T-cell (primary cell): ENCODE data around the gene ADGRE1. TPM values are rescaled to one million over a fixed set of nuclear protein-coding genes. Genes with fewer than 3 reads are reported as not detected.

Source experiments
- ATAC-seq, 4 experiments: fragments of 200-7000 bp in 3 of 4; fragments of 150-1000 bp in 1 of 4; cut with Tn5 transposase; replicated peaks in 1 of 4; 1 replicate in 3 of 4; 2 replicates in 1 of 4; pipeline ENCODE4 v1.10.0; 2021; ENCODE audit warnings: moderate library complexity in 3 of 4, mild to moderate bottlenecking in 2 of 4, moderate number of reproducible peaks in 1 of 4
- CTCF ChIA-PET, 2 donors: fragments of 300-600 bp; sonication (Branson Sonifier 250); formaldehyde crosslinking; loops; one replicate each; lab custom pipeline; 2022; ENCODE audit warnings: antibody characterized with exemption in 2 of 2; lab: Charles Lee
- POLR2A ChIA-PET, 2 donors: fragments of 300-600 bp; sonication (Branson Sonifier 250); formaldehyde crosslinking; loops; one replicate each; lab custom pipeline; 2022; ENCODE audit warnings: antibody characterized with exemption in 2 of 2; lab: Charles Lee
- DNase-seq, 35 experiments: peaks; one replicate each; pipeline versions ENCODE4 v3.0.0 to v3.0.0-alpha.2; 2013 to 2023
- H3K27ac ChIP-seq: one replicate; pipeline ENCODE4 v1.5.1; 2013; ENCODE audit warnings: low read length
- H3K27me3 ChIP-seq, 2 experiments: replicated peaks in 1 of 2; 1 replicate in 1 of 2; 2 replicates in 1 of 2; pipeline versions ENCODE4 v1.6.1 to v1.7.0; 2013; ENCODE audit warnings: low read length in 1 of 2, mixed read lengths in 1 of 2; ENCODE audit not compliant: control insufficient read depth in 2 of 2, insufficient read depth in 2 of 2; ENCODE audit errors: extremely low read depth in 1 of 2
- H3K36me3 ChIP-seq, 2 donors: 1 replicate in 1 of 2; 2 replicates in 1 of 2; pipeline versions ENCODE4 v1.6.1 to v1.7.0; 2013; ENCODE audit warnings: low read length in 1 of 2; ENCODE audit not compliant: control insufficient read depth in 2 of 2, insufficient read depth in 1 of 2; ENCODE audit errors: extremely low read depth in 1 of 2
- H3K4me1 ChIP-seq, 2 experiments: 1 replicate in 1 of 2; 2 replicates in 1 of 2; pipeline versions ENCODE4 v1.6.1 to v1.7.0; 2013; ENCODE audit warnings: low read length in 2 of 2, mixed read lengths in 1 of 2; ENCODE audit not compliant: insufficient read depth in 2 of 2, control insufficient read depth in 1 of 2; ENCODE audit errors: extremely low read depth in 1 of 2
- H3K4me3 ChIP-seq, 2 donors: 1 replicate in 1 of 2; 2 replicates in 1 of 2; pipeline versions ENCODE4 v1.5.1 to v1.7.0; 2013; ENCODE audit warnings: mild to moderate bottlenecking in 2 of 2, low read length in 1 of 2, moderate library complexity in 1 of 2; ENCODE audit not compliant: control insufficient read depth in 1 of 2; ENCODE audit errors: extremely low read depth in 1 of 2
- H3K9me3 ChIP-seq: 2 replicates; pipeline ENCODE4 v1.7.0; 2013
- H3K27ac Mint-ChIP-seq, 2 donors: one replicate each; pipeline ENCODE4 v1.8.0; 2020 to 2021; ENCODE audit warnings: mild to moderate bottlenecking in 2 of 2, mixed read lengths in 2 of 2
- H3K27me3 Mint-ChIP-seq, 2 donors: one replicate each; pipeline ENCODE4 v1.8.0; 2021 to 2022; ENCODE audit warnings: mixed read lengths in 2 of 2
- H3K36me3 Mint-ChIP-seq: one replicate; pipeline ENCODE4 v1.8.0; 2021; ENCODE audit warnings: mixed read lengths
- H3K4me1 Mint-ChIP-seq, 3 donors: one replicate each; pipeline ENCODE4 v1.8.0; 2020 to 2022; ENCODE audit warnings: mixed read lengths in 3 of 3, mild to moderate bottlenecking in 1 of 3
- H3K4me3 Mint-ChIP-seq, 3 donors: one replicate each; pipeline ENCODE4 v1.8.0; 2020 to 2022; ENCODE audit warnings: mild to moderate bottlenecking in 3 of 3, mixed read lengths in 3 of 3, moderate library complexity in 3 of 3
- H3K9me3 Mint-ChIP-seq, 3 donors: one replicate each; pipeline ENCODE4 v1.8.0; 2020 to 2022; ENCODE audit warnings: mixed read lengths in 3 of 3
- WGBS: methylation state at CpG from one replicate; pipeline ENCODE4 v1.1.5; 2013; ENCODE audit warnings: missing lambda C conversion rate; ENCODE audit not compliant: insufficient coverage; 5-methylcytosine and 5-hydroxymethylcytosine counted together
- total RNA-seq, 35 experiments: library from RNA in 6 of 35; stranded (reverse) in 6 of 35; fragments of 120-200 nt in 1 of 35; gene quantifications; one replicate each; pipeline versions ENCODE4 v1.2.1 to v1.2.4 and lab custom pipeline; 2013 to 2026

The ADGRE1 gene
- total RNA-seq, 5 donors from 2014 or later (not counting 1 experiment from before 2014, with no cell fraction given) = 3.4 to 9.7 (median 3.7) TPM

DNA sequence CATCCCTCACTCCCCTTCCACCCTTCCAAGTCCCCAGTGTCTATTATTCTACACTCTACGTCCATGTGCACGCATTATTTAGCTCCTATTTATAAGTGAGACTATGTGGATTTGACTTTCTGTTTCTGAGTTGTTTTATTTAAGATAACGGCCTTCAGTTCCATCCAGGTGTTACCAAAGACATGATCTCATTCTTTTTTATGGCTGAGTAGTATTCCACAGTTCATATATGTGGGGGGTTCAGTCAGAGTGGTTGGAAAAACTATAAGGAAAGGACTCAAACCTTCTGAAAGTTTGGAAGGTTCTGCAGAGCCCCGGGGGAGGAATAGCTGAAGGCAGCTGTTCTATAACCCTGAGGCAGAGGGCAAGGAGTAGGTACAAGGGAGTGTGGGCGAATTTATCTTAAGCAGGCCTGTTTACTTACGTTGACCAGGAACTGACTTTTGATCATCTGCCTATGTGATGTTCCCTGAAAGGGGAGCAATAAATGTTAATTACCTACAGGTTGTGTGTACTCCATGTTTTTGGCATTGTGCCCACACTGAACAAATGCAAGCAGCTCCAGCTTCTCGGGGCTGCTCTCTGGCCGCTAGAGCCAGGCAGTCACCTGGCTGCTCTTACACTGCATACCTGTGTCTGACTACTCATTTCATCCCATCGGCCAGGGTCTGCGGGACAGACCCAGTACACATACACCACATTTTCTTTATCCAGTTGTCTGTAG, 13.5 kb upstream of the ADGRE1 start:
- peaks cover 5 to 35% (median 18%) of the 10 kb centered on the region in 3 donors for H3K4me1 Mint-ChIP-seq
- H3K9me3 ChIP-seq = no peaks in the 10 kb centered on the region

DNA sequence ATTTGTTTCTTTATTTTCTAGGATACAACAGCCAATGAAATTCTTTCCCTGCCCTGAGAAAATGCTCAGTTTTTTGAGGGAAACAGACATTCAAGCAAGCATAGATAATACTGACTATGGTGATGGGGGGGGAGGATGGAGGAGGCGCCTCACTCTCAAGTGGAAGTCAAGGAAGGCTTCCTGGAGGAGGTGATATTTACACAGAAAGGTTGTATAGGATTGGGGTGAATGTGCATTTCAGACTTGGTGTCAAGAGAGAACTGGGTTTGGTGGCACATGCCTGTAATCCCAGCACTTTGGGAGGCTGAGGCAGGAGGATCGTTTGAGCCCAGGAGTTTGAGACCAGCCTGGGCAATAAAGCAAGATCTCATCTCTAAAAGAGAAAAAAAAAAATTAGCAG, 12.2 kb upstream of the ADGRE1 start:
- ChIA-PET CTCF (interaction anchor here in 1 of 2 donors (0.6 kb wide), 1 partner anchor 29 kb away, joined by 3 read pairs; no protein-coding TSS in a partner anchor), POLR2A (no interaction called here)
- H3K4me1 Mint-ChIP-seq = peaks cover 0 to 28% (median 16%) of the 10 kb centered on the region in 3 donors
- H3K27me3 ChIP-seq = peaks cover 0 to 11% of the 10 kb centered on the region in 2 experiments
- DNase-seq = no peak
- no peak overlapping the region for H3K27ac Mint-ChIP-seq
- peaks cover 3% of the 10 kb centered on the region for H3K36me3 Mint-ChIP-seq
- peaks cover 0 to 7% of the 10 kb centered on the region in 2 experiments for H3K4me1 ChIP-seq
- WGBS = 90% methylated on average over 1 of the region's 2 CpGs
- no peaks in the 10 kb centered on the region for H3K9me3 ChIP-seq
- H3K27me3 Mint-ChIP-seq = no peaks in the 10 kb centered on the region
- H3K9me3 Mint-ChIP-seq = peaks cover 0 to 6% (median 0%) of the 10 kb centered on the region in 3 donors
- H3K4me3 ChIP-seq = no peak overlapping the region
- no peaks in the 10 kb centered on the region for H3K36me3 ChIP-seq
- H3K4me3 Mint-ChIP-seq = no peak overlapping the region
- no peak for ATAC-seq
- no peak overlapping the region for H3K27ac ChIP-seq

More for the DNA sequence above, 13.5 kb upstream of the ADGRE1 start:
- POLR2A ChIA-PET = no interaction called here
- Histone ChIP-seq H3K4me1 (peaks cover 0 to 7% of the 10 kb centered on the region in 2 experiments), H3K27ac (no peak overlapping the region), H3K4me3 (no peak overlapping the region), H3K36me3 (no peaks in the 10 kb centered on the region), H3K27me3 (peaks cover 0 to 10% of the 10 kb centered on the region in 2 experiments)
- peaks cover 0 to 6% (median 0%) of the 10 kb centered on the region in 3 donors for H3K9me3 Mint-ChIP-seq
- no peaks in the 10 kb centered on the region for H3K27me3 Mint-ChIP-seq
- CTCF ChIA-PET = no interaction called here
- no peak for DNase-seq
- 94% methylated on average over 4 of the region's 10 CpGs for WGBS
- H3K36me3 Mint-ChIP-seq = peaks cover 3% of the 10 kb centered on the region
- no peak overlapping the region for H3K27ac Mint-ChIP-seq
- no peak overlapping the region for H3K4me3 Mint-ChIP-seq
- ATAC-seq = no peak

DNA sequence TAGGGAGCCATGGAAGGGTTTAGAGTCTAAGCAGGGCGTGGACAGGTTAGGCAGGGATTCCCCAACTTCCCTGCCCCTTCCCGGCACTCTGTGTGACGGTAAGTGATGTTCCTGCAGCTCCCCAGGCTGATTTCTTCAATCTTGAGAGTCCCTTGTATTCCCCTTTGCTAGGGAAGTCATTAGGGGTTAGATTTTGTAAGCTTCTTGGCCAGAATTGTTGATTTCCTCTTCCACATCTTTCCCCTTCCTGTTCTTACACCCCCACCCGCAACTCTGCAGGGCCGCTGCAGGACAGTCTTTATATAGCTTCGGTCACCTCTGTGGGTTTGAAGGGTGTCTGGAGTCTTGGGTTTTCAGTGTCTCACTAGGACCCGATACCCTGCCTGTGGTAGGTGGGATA, 10.6 kb upstream of the ADGRE1 start:
- no peaks in the 10 kb centered on the region for H3K9me3 ChIP-seq
- peaks cover 0 to 7% of the 10 kb centered on the region in 2 experiments for H3K4me1 ChIP-seq
- ChIA-PET POLR2A (no interaction called here), CTCF (no interaction called here)
- no peaks in the 10 kb centered on the region for H3K27me3 Mint-ChIP-seq
- H3K4me1 Mint-ChIP-seq = peaks cover 0 to 28% (median 16%) of the 10 kb centered on the region in 3 donors
- no peak for DNase-seq
- H3K36me3 Mint-ChIP-seq = peaks cover 3% of the 10 kb centered on the region
- no peaks in the 10 kb centered on the region for H3K36me3 ChIP-seq
- no peak overlapping the region for H3K4me3 ChIP-seq
- peaks cover 0 to 5% (median 0%) of the 10 kb centered on the region in 3 donors for H3K9me3 Mint-ChIP-seq
- no peak overlapping the region for H3K4me3 Mint-ChIP-seq
- WGBS = no CpG with 5 or more reads among the region's 7 CpGs
- no peak for ATAC-seq
- H3K27ac Mint-ChIP-seq = no peak overlapping the region
- H3K27me3 ChIP-seq = peaks cover 0 to 11% of the 10 kb centered on the region in 2 experiments
- H3K27ac ChIP-seq = no peak overlapping the region

DNA sequence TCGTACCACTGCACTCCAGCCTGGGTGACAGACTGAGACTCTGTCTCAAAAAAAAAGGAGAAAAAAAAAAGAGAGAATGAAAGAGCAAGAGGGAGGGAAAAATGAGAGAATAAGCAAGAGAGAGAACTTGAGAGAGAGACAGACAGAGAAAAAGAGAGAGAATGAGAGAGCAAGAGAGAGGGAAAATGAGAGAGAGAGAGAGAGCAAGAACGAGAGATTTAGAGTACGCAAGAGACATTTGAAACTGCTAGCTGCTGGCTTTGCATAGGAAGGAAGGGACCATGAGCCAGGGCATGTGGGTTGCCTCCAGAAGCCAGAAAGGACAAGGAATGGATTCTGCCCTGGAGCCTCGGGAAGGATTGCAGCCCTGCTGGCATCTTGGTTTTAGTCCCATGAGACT, 9.6 kb upstream of the ADGRE1 start:
- H3K27me3 Mint-ChIP-seq = no peaks in the 10 kb centered on the region
- H3K27ac Mint-ChIP-seq = peak overlapping the region in 1 of 2 donors; percentile 50
- 90% methylated on average over 2 of the region's 4 CpGs for WGBS
- ChIA-PET POLR2A (no interaction called here), CTCF (no interaction called here)
- ATAC-seq = no peak
- H3K4me3 Mint-ChIP-seq = no peak overlapping the region
- H3K9me3 Mint-ChIP-seq = no peaks in the 10 kb centered on the region
- H3K9me3 ChIP-seq = no peaks in the 10 kb centered on the region
- no peaks in the 10 kb centered on the region for H3K36me3 Mint-ChIP-seq
- no peak overlapping the region for H3K27ac ChIP-seq
- H3K36me3 ChIP-seq = no peaks in the 10 kb centered on the region
- H3K4me1 ChIP-seq = peaks cover 0 to 7% of the 10 kb centered on the region in 2 experiments
- H3K4me3 ChIP-seq = no peak overlapping the region
- no peak for DNase-seq
- H3K4me1 Mint-ChIP-seq = peaks cover 4 to 28% (median 16%) of the 10 kb centered on the region in 3 donors
- peaks cover 0 to 11% of the 10 kb centered on the region in 2 experiments for H3K27me3 ChIP-seq

DNA sequence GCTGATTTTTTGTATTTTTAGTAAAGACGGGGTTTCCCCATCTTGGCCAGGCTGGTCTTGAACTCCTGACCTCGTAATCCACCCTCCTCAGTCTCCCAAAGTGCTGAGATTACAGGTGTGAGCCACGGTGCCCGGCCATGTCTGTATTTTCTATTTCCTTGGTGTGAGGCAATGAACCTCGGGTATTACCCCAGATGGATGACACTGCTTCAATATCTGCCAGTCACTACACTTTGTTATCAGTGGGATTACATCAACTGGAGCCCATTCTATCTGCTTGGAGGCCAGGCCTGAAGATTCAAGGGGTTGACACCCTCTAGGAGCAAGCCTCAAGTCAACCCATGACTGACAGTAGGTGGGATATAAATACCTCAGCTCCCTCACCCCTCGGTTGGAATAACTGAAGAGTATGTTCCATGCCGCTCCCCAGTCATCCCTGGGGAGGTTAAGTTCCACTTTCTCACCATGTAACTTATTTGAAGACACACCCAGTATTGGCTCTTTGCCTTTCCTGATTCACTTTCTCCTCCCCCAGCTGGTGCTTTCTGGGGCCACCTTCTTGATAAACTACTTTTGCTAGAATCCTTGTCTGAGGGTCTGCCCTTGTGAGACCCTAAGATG, 992 bp upstream of the ADGRE1 start:
- no peaks in the 10 kb centered on the region for H3K9me3 ChIP-seq
- WGBS = 86% methylated on average over 2 of the region's 7 CpGs
- ChIA-PET CTCF (interaction anchor here in 1 of 2 donors (0.5 kb wide), 1 partner anchor 178 kb away, joined by 4 read pairs; no protein-coding TSS in a partner anchor), POLR2A (no interaction called here)
- peaks cover 46 to 50% (median 50%) of the 10 kb centered on the region in 3 donors for H3K4me1 Mint-ChIP-seq
- H3K9me3 Mint-ChIP-seq = peaks cover 5 to 12% (median 11%) of the 10 kb centered on the region in 3 donors
- H3K4me1 ChIP-seq = peaks cover 35 to 38% of the 10 kb centered on the region in 2 experiments
- no peaks in the 10 kb centered on the region for H3K36me3 ChIP-seq
- no peaks in the 10 kb centered on the region for H3K27me3 ChIP-seq
- no peak overlapping the region for H3K27ac ChIP-seq
- ATAC-seq = no peak
- no peak for DNase-seq
- peaks cover 4% of the 10 kb centered on the region for H3K36me3 Mint-ChIP-seq
- no peak overlapping the region for H3K4me3 ChIP-seq
- peak overlapping the region in 1 of 2 donors; percentile 71 for H3K27ac Mint-ChIP-seq
- H3K4me3 Mint-ChIP-seq = peak overlapping the region in 1 of 3 donors; percentile 51
- H3K27me3 Mint-ChIP-seq = no peaks in the 10 kb centered on the region

DNA sequence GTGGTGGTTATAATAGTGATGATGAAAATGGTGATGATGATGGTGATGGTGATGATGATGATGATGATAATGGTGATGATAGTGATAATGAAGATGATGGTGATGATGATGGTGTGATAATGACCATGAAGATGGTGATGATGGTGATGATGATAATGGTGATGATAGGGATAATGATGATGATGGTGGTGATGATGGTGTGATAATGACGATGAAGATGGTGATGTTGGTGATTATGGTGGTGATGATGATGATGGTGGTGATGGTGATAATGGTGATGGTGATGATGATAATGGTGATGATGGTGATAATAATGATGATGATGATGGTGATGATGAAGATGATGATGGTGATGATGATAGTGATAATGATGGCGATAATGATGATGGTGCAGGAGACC, 1.6 kb downstream of the ADGRE1 start:
- DNase-seq = no peak
- WGBS = 96% methylated on average over 2 of the region's 2 CpGs

More for the DNA sequence above, 1.6 kb downstream of the ADGRE1 start:
- H3K4me1 ChIP-seq = peaks cover 53 to 58% of the 10 kb centered on the region in 2 experiments
- Mint-ChIP-seq H3K9me3 (peaks cover 8 to 13% (median 12%) of the 10 kb centered on the region in 3 donors), H3K27ac (peak overlapping the region; percentile 46 to 71), H3K27me3 (no peaks in the 10 kb centered on the region), H3K36me3 (peaks cover 4% of the 10 kb centered on the region), H3K4me3 (peak overlapping the region in 1 of 3 donors; percentile 51), H3K4me1 (peaks cover 70 to 76% (median 72%) of the 10 kb centered on the region in 3 donors)
- H3K27me3 ChIP-seq = no peaks in the 10 kb centered on the region
- H3K9me3 ChIP-seq = no peaks in the 10 kb centered on the region
- ChIA-PET POLR2A (interaction anchor here in 1 of 2 donors (0.6 to 0.7 kb wide), 2 partner anchors 48 to 1015 kb away, joined by 8 to 9 read pairs; no protein-coding TSS in a partner anchor), CTCF (no interaction called here)
- no peak overlapping the region for H3K27ac ChIP-seq
- H3K4me3 ChIP-seq = no peak overlapping the region
- no peaks in the 10 kb centered on the region for H3K36me3 ChIP-seq
- no peak for ATAC-seq
